C4-2B (cell line): ENCODE results near the gene SOX8.

Source experiments
- H3K27ac ChIP-seq: fragments of 450-650 bp; 2 replicates; pipeline ENCODE4 v1.5.1; 2017
- CTCF ChIP-seq: fragments of 450-650 bp; conservative IDR thresholded peaks from 2 replicates; pipeline ENCODE4 v1.5.1; 2017; ENCODE audit warnings: mild to moderate bottlenecking
- ZFX ChIP-seq: fragments of 450-650 bp; IDR thresholded peaks from 2 replicates; pipeline ENCODE4 v1.6.1; 2017

Gene SOX8

GRCh38 chr16:1010251-1010650 is 28.7 kb downstream of the SOX8 start:
- no peak overlapping the region for H3K27ac ChIP-seq
- TF ChIP-seq ZFX (no peak), CTCF (no peak)

DNA sequence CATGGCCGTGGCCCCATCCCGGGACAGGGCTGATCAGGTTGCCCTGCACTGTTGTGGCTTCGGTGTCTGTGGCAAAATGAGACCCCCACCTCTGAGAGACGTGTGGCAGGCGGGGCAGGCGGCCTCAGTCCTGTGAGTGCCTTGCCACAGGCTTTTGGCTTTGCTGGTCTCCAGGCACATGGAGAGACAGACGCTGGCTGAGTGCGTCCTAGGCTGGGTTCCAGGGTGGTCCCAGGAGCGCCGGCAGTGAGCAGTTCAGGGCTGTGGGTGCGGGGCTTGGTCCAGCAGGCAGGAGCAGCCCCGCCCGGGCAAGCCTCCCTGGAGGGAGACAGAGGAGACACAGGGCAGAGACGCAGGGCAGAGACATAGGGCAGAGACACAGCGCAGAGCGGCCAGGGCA is 29.2 kb downstream of the SOX8 start:
- no peak for TF ChIP-seq ZFX
- no peak for TF ChIP-seq CTCF
- H3K27ac ChIP-seq, result no peak overlapping the region

DNA sequence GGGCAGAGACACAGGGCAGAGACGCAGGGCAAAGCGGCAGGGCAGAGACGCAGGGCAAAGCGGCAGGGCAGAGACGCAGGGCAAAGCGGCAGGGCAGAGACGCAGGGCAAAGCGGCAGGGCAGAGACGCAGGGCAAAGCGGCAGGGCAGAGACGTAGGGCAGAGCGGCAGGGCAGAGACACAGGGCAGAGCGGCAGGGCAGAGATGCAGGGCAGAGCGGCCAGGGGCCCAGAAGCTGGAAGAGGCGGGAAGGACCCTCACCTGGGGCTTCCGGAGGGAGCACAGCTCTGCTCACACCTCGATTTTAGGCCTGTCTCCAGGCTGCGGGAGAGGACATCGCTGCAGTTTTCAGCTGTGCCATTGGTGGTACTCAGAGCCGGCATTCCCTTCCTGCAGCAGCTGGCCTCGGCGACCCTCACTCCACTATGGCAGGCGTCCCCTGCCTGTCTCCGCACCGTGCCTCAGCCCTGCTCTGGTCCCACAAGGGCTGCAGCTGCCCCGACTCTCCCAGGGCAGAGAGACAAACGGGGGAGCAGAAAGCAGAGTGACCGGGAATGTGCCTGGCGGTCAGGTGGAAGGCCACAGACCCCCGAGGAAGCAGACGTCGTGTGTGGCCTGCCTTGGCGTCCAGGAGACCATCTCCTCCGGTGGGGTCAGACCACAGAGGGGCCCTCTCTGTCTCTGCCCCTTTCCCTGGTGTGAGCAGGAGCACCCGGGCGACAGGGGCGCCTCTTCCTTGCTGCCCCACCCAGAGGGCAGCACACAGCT is 29.9 kb downstream of the SOX8 start:
- no peak overlapping the region for H3K27ac ChIP-seq
- TF ChIP-seq CTCF (no peak), ZFX (no peak)

GRCh38 chr16:1012135-1012534 is 30.6 kb downstream of the SOX8 start:
- no peak overlapping the region for H3K27ac ChIP-seq
- TF ChIP-seq ZFX, result no peak
- TF ChIP-seq CTCF, result no peak

- H3K27ac ChIP-seq, result no peak overlapping the region
- TF ChIP-seq ZFX (no peak), CTCF (no peak)
These were observed 31.4 kb downstream of the SOX8 start for GRCh38 chr16:1012722-1013592.

DNA sequence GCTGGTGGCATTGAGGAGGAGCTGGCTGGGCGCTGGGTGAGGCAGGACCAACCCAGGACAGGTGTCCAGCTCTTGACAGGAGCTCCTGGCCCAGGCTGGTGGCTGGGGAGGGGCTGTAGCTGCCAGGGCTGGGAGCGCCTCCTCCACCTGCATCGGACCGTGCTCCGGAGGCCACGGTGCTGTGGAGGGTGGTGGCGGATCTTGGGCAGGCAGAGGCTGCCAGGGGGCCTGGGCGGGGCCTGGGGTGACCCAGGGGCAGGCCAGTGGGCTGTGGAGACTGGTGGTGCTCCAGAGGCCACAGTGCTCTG is 32.0 kb downstream of the SOX8 start:
- no peak for TF ChIP-seq CTCF
- TF ChIP-seq ZFX, result no peak
- no peak overlapping the region for H3K27ac ChIP-seq

DNA sequence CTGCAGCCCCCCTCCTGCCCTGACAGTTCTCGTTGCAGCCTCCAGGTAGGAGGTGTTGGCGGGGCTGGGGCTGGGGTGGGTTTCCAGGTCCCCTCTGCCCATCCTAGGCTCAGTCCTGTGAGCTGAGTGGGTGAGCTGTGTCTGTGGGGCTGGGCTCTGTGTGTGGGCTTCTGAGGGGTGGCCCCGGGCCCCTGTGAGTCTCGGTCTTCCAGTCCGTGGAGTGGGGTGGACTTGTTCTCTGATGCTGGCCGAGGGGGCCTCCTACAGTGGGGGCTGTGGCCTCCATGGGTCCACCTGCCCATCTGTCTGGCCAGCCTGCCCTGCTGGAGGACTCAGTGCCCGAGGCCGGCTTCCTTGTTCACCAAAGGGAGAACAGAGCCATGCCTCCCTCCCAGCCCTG is 32.7 kb downstream of the SOX8 start:
- H3K27ac ChIP-seq, result no peak overlapping the region
- TF ChIP-seq ZFX (no peak), CTCF (no peak)
